Natural killer cell (primary cell): ENCODE measurements around the gene WDR4. TPM values are rescaled to one million over a fixed set of nuclear protein-coding genes. Genes with fewer than 3 reads are reported as not detected.
A peak's percentile ranks its signal among the peaks of the same experiment; 100 is the strongest.
"Not testable (repeated sequence)": the region's sequence is repeated elsewhere in the genome, so short reads cannot be mapped to it uniquely, and the experiment has no call there.

ENCODE experiments used
- ATAC-seq, 3 donors: fragments of 150-1000 bp in 2 of 3; fragments of 200-7000 bp in 1 of 3; cut with Tn5 transposase; 1 replicate in 1 of 3; 2 replicates in 2 of 3; pipeline ENCODE4 v1.10.0; 2021; ENCODE audit warnings: mild to moderate bottlenecking in 2 of 3, moderate library complexity in 2 of 3
- DNase-seq, 2 donors: peaks; one replicate each; pipeline versions ENCODE4 v3.0.0 to v3.0.0-alpha.2; 2013 to 2021; ENCODE audit warnings: mixed read lengths in 1 of 2
- H3K27ac ChIP-seq: one replicate; pipeline ENCODE4 v1.5.1; 2013; ENCODE audit warnings: mild to moderate bottlenecking, low read length
- H3K27me3 ChIP-seq: one replicate; pipeline ENCODE4 v1.6.1; 2013; ENCODE audit warnings: low read length; ENCODE audit not compliant: control insufficient read depth, insufficient read depth
- H3K36me3 ChIP-seq: one replicate; pipeline ENCODE4 v1.6.1; 2013; ENCODE audit warnings: low read length; ENCODE audit not compliant: control insufficient read depth, insufficient read depth
- H3K4me1 ChIP-seq: one replicate; pipeline ENCODE4 v1.6.1; 2013; ENCODE audit warnings: low read length; ENCODE audit not compliant: control insufficient read depth, insufficient read depth
- H3K4me3 ChIP-seq: one replicate; pipeline ENCODE4 v1.5.1; 2013; ENCODE audit warnings: low read length
- H3K9me3 ChIP-seq: one replicate; pipeline ENCODE4 v1.6.1; 2013; ENCODE audit warnings: low read length; ENCODE audit not compliant: control insufficient read depth, insufficient read depth
- H3K27ac Mint-ChIP-seq, 2 donors: one replicate each; pipeline ENCODE4 v1.8.0; 2022; ENCODE audit warnings: mild to moderate bottlenecking in 2 of 2, mixed read lengths in 2 of 2, moderate library complexity in 1 of 2
- H3K27me3 Mint-ChIP-seq, 2 donors: one replicate each; pipeline ENCODE4 v1.8.0; 2022; ENCODE audit warnings: low read depth in 2 of 2, mixed read lengths in 2 of 2
- H3K36me3 Mint-ChIP-seq: one replicate; pipeline ENCODE4 v1.8.0; 2022; ENCODE audit warnings: mixed read lengths
- H3K4me1 Mint-ChIP-seq, 2 donors: one replicate each; pipeline ENCODE4 v1.8.0; 2022; ENCODE audit warnings: mixed read lengths in 2 of 2
- H3K4me3 Mint-ChIP-seq: one replicate; pipeline ENCODE4 v1.8.0; 2022; ENCODE audit warnings: mild to moderate bottlenecking, moderate library complexity, mixed read lengths
- H3K9me3 Mint-ChIP-seq, 2 donors: one replicate each; pipeline ENCODE4 v1.8.0; 2022; ENCODE audit warnings: mixed read lengths in 2 of 2
- WGBS: methylation state at CpG from one replicate; pipeline ENCODE4 v1.1.7; 2013; ENCODE audit warnings: missing lambda C conversion rate; ENCODE audit not compliant: insufficient coverage; 5-methylcytosine and 5-hydroxymethylcytosine counted together
- intact Hi-C: fragments of 100-400 bp; cut with micrococcal nuclease; formaldehyde crosslinking; loops from one replicate; pipeline ENCODE4 v1.14.2; 2022
- total RNA-seq, 4 donors: library from RNA; stranded (reverse); fragments of 120-200 nt in 1 of 4; gene quantifications; one replicate each; pipeline versions ENCODE4 v1.2.3 to v1.2.4, GENCODE V29; 2013 to 2022
- TF ChIP-seq, protein P1 (sequence below): fragments of 200-600 bp; IDR thresholded peaks from one replicate; pipeline ENCODE4 v1.8.0; 2022; ENCODE audit warnings: antibody characterized with exemption

WDR4 gene
- total RNA-seq, 3 donors from 2014 or later (not counting 1 experiment from before 2014, with no cell fraction given), result 11.1 to 15.5 (median 14.0) TPM

DNA sequence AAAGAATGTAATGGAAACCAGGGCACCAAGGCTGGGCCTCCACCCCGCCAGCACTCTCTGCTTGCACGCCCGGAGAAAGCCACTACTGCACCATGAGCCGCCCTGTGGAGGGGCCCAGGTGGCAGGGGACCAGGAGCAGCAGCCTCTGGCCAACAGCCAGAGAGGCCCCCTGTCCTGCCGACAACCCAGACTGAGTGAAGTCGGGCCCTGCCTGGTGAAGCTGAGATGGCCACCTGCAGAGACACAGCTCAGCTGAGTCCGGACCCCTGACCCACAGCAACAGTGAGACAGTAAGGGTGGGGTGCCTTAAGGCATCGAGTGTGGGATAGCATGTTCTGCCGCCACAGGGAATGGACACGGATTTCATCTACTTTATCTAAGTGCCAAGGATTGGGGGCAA, 28.9 kb downstream of the WDR4 start:
- H3K4me1 ChIP-seq, result peaks cover 6% of the 10 kb centered on the region
- Mint-ChIP-seq H3K36me3 (peaks cover 7% of the 10 kb centered on the region), H3K4me3 (no peak overlapping the region), H3K27ac (no peak overlapping the region), H3K4me1 (peaks cover 0 to 4% of the 10 kb centered on the region in 2 donors), H3K9me3 (no peaks in the 10 kb centered on the region), H3K27me3 (no peaks in the 10 kb centered on the region)
- 91% methylated on average over 10 of the region's 10 CpGs for WGBS
- intact Hi-C loops, result no loop called here
- no peaks in the 10 kb centered on the region for H3K27me3 ChIP-seq
- ATAC-seq (peak in 1 of 3 donors; percentile 15), DNase-seq (no peak)
- TF ChIP-seq, protein P1, sequence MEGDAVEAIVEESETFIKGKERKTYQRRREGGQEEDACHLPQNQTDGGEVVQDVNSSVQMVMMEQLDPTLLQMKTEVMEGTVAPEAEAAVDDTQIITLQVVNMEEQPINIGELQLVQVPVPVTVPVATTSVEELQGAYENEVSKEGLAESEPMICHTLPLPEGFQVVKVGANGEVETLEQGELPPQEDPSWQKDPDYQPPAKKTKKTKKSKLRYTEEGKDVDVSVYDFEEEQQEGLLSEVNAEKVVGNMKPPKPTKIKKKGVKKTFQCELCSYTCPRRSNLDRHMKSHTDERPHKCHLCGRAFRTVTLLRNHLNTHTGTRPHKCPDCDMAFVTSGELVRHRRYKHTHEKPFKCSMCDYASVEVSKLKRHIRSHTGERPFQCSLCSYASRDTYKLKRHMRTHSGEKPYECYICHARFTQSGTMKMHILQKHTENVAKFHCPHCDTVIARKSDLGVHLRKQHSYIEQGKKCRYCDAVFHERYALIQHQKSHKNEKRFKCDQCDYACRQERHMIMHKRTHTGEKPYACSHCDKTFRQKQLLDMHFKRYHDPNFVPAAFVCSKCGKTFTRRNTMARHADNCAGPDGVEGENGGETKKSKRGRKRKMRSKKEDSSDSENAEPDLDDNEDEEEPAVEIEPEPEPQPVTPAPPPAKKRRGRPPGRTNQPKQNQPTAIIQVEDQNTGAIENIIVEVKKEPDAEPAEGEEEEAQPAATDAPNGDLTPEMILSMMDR, result no peak
- H3K36me3 ChIP-seq, result peaks cover 59% of the 10 kb centered on the region
- H3K27ac ChIP-seq, result no peak overlapping the region
- no peaks in the 10 kb centered on the region for H3K9me3 ChIP-seq
- no peak overlapping the region for H3K4me3 ChIP-seq

DNA sequence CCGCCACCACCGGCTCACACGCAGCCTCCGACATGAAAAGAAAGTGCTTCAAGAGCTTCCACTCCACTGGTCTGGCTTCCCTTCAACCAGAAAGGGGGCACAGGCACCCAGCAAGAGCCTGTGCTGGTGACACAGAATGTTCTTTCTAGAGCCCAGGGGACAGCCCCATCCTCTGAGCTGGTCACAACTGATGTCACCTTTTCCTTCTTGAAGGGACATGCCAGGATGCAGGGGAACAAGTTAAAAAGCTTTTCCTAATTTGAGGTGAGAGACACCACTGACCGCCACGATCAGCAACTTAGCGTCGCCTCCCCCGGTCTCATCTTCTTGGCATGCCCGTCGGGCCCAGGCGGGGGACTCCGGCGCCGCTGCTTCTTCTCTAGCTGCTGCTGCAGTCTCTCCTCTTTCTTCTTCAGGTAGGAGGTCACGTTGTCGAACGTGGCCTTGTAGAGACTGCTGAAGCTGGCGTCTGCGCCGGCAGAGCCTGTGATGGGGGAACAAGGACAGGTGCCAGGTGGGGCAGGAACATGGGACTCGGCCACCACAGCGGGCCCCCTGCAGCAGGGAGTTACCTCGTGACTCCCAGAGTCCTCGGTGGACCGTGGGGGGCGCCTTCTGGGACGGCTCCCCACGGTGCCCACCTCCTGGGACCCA, 29.5 kb downstream of the WDR4 start:
- Histone ChIP-seq H3K36me3 (peaks cover 58% of the 10 kb centered on the region), H3K27me3 (no peaks in the 10 kb centered on the region), H3K4me1 (peaks cover 6% of the 10 kb centered on the region), H3K4me3 (no peak overlapping the region), H3K9me3 (no peaks in the 10 kb centered on the region), H3K27ac (no peak overlapping the region)
- Mint-ChIP-seq H3K4me3 (no peak overlapping the region), H3K36me3 (peaks cover 7% of the 10 kb centered on the region), H3K27me3 (no peaks in the 10 kb centered on the region), H3K9me3 (no peaks in the 10 kb centered on the region), H3K27ac (no peak overlapping the region), H3K4me1 (peaks cover 0 to 4% of the 10 kb centered on the region in 2 donors)
- 98% methylated on average over 29 of the region's 29 CpGs for WGBS
- DNase-seq (no peak), ATAC-seq (no peak)
- intact Hi-C loops, result no loop called here
- TF ChIP-seq, protein P1, result no peak

DNA sequence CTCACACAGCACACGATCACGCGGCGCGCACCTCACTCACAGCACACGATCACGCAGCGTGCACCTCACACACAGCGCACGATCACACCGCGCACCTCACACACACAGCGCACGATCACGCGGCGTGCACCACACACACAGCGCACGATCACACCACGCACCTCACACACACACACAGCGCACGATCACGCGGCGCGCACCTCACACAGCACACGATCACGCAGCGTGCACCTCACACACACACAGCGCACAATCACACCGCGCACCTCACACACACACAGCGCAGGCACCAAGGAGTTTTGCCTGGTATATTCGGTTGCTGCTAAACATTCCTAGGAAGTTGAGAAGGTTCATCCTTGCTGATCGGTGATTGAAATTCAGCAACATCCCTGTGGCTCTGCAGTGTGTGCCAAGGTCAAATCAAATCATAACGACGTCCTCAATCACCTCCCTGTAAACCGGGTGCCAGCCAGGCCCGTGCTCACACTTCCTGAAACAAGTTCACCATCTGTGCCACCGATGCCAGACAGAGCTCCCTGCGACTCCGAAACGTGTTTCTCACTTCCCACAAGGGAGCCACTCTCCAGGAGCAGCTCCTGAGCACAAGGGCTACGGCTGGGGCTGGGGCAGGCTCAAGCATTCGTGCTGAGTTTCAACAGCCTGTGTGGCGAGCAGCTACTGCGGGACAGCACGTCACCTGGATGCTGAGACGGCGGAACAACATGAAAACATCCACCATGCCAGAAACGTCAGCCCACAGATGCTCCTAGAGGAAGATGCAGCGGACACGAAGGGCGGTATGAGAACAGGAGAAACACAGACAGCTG, 30.2 kb downstream of the WDR4 start:
- Histone ChIP-seq H3K27ac (no peak overlapping the region), H3K27me3 (no peaks in the 10 kb centered on the region), H3K36me3 (peaks cover 55% of the 10 kb centered on the region), H3K9me3 (no peaks in the 10 kb centered on the region), H3K4me3 (no peak overlapping the region), H3K4me1 (peaks cover 6% of the 10 kb centered on the region)
- Mint-ChIP-seq H3K4me1 (peaks cover 0 to 4% of the 10 kb centered on the region in 2 donors), H3K27ac (peak overlapping the region in 1 of 2 donors; percentile 10), H3K36me3 (peaks cover 7% of the 10 kb centered on the region), H3K9me3 (no peaks in the 10 kb centered on the region), H3K27me3 (no peaks in the 10 kb centered on the region), H3K4me3 (no peak overlapping the region)
- DNase-seq, result no peak
- 97% methylated on average over 54 of the region's 54 CpGs for WGBS
- ATAC-seq, result no peak
- intact Hi-C loops, result no loop called here
- TF ChIP-seq, protein P1, result no peak

DNA sequence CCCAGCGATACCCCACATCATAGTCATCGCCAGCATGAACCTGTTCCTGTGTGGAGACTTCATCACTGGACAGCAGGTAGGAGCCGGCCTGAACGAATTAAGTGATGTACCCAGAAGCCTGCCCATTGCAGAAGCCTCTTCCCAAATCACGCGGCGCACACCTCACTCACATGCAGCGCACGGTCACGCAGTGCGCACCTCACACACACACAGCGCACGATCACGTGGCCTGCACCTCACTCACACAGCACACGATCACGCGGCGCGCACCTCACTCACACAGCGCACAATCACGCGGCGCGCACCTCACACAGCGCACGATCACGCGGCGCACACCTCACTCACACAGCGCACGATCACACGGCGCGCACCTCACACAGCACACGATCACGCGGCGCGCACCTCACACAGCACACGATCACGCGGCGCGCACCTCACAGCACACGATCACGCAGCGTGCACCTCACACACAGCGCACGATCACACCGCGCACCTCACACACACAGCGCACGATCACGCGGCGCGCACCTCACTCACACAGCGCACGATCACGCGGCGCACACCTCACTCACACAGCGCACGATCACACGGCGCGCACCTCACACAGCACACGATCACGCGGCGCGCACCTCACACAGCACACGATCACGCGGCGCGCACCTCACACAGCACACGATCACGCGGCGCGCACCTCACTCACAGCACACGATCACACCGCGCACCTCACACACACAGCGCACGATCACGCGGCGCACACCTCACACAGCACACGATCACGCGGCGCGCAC, 31.0 kb downstream of the WDR4 start:
- DNase-seq, H3K27me3 Mint-ChIP-seq, H3K9me3 ChIP-seq, ATAC-seq, H3K4me1 ChIP-seq, H3K4me3 ChIP-seq, intact Hi-C loops, H3K27ac Mint-ChIP-seq, H3K9me3 Mint-ChIP-seq, H3K36me3 Mint-ChIP-seq, H3K27ac ChIP-seq, H3K27me3 ChIP-seq, H3K4me3 Mint-ChIP-seq, H3K4me1 Mint-ChIP-seq: not testable (repeated sequence)
- WGBS, result 98% methylated on average over 89 of the region's 95 CpGs
- peaks cover 47% of the 10 kb centered on the region for H3K36me3 ChIP-seq
